Measurements from ENCODE around the gene AFF4.
"Not testable (repeated sequence)": the region's sequence is repeated elsewhere in the genome, so short reads cannot be mapped to it uniquely, and the experiment has no call there.

AFF4 gene

DNA sequence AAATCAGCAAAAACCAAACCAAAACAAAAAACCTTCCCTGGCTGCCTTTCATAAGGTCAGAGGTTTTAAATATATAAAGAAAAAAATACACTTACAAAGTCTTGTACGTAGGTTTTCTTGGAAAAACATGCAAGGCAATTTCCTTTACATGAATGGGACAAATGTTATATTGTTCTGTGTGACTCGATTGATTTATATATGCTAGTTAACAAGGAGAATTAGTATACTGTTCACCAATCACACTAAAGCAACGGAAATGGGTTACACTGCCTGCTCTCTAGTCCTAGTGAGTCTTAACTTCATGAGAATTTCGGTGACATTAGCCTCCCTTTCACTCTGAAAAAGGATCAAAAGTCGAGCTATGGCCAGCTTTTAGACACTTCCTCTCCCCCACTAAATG, 102.7 kb downstream of the AFF4 start:
- TF ChIP-seq, protein P1, sequence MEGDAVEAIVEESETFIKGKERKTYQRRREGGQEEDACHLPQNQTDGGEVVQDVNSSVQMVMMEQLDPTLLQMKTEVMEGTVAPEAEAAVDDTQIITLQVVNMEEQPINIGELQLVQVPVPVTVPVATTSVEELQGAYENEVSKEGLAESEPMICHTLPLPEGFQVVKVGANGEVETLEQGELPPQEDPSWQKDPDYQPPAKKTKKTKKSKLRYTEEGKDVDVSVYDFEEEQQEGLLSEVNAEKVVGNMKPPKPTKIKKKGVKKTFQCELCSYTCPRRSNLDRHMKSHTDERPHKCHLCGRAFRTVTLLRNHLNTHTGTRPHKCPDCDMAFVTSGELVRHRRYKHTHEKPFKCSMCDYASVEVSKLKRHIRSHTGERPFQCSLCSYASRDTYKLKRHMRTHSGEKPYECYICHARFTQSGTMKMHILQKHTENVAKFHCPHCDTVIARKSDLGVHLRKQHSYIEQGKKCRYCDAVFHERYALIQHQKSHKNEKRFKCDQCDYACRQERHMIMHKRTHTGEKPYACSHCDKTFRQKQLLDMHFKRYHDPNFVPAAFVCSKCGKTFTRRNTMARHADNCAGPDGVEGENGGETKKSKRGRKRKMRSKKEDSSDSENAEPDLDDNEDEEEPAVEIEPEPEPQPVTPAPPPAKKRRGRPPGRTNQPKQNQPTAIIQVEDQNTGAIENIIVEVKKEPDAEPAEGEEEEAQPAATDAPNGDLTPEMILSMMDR (IDR thresholded peaks at IDR 0.05; ENCODE audit: low read depth, low read length): no peak
- TF ChIP-seq, protein P2, sequence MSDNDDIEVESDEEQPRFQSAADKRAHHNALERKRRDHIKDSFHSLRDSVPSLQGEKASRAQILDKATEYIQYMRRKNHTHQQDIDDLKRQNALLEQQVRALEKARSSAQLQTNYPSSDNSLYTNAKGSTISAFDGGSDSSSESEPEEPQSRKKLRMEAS (IDR thresholded peaks at IDR 0.05; ENCODE audit: low read depth, low read length): no peak
- TF ChIP-seq MYC (IDR thresholded peaks at IDR 0.05; ENCODE audit: low read depth, low read length): no peak
- no peak for TF ChIP-seq POLR2A (IDR thresholded peaks at IDR 0.05; ENCODE audit: extremely low read depth, insufficient read length)
- no peak overlapping the region for H3K4me3 ChIP-seq (ENCODE audit: low read depth, low read length)
- DNase-seq (ENCODE audit: low read depth): no peak

DNA sequence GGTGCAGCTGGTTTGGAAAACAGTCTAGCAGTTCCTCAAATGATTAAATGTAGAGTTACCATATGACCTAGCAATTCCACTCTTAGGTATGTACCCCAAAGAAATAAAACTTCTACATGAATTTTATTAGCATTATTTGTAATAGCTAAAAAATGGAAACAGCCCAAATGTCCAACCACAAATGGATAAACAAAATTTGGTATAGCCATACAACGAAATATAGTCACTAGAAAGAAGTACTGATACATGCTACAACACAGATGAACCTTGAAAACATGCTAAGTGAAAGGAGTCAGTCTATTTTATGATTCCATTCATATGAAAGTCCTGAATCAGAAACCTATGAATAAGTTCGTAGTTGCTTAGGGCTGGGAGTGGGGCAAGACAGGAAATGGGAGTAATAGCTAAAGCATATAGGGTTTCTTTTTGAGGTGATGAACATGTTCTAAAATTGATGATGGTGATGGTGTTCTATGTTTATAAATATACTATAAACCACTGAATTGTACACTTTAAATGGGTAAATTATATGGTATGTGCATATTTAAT, 103.5 kb downstream of the AFF4 start:
- no peak overlapping the region for H3K4me3 ChIP-seq (ENCODE audit: low read depth, low read length)
- TF ChIP-seq POLR2A (IDR thresholded peaks at IDR 0.05; ENCODE audit: extremely low read depth, insufficient read length) (no peak), MYC (IDR thresholded peaks at IDR 0.05; ENCODE audit: low read depth, low read length) (no peak)
- TF ChIP-seq, protein P2 (IDR thresholded peaks at IDR 0.05; ENCODE audit: low read depth, low read length): no peak
- TF ChIP-seq, protein P1 (IDR thresholded peaks at IDR 0.05; ENCODE audit: low read depth, low read length): no peak
- no peak for DNase-seq (ENCODE audit: low read depth)

GRCh38 chr5:132856011-132856410, 107.4 kb downstream of the AFF4 start:
- TF ChIP-seq MYC (IDR thresholded peaks at IDR 0.05; ENCODE audit: low read depth, low read length): no peak
- TF ChIP-seq, protein P1 (IDR thresholded peaks at IDR 0.05; ENCODE audit: low read depth, low read length): no peak
- no peak for TF ChIP-seq POLR2A (IDR thresholded peaks at IDR 0.05; ENCODE audit: extremely low read depth, insufficient read length)
- TF ChIP-seq, protein P2 (IDR thresholded peaks at IDR 0.05; ENCODE audit: low read depth, low read length): no peak
- no peak for DNase-seq (ENCODE audit: low read depth)
- H3K4me3 ChIP-seq (ENCODE audit: low read depth, low read length): no peak overlapping the region

GRCh38 chr5:132854992-132855391, 108.4 kb downstream of the AFF4 start:
- not testable (repeated sequence) for H3K4me3 ChIP-seq (ENCODE audit: low read depth, low read length); DNase-seq (ENCODE audit: low read depth)

DNA sequence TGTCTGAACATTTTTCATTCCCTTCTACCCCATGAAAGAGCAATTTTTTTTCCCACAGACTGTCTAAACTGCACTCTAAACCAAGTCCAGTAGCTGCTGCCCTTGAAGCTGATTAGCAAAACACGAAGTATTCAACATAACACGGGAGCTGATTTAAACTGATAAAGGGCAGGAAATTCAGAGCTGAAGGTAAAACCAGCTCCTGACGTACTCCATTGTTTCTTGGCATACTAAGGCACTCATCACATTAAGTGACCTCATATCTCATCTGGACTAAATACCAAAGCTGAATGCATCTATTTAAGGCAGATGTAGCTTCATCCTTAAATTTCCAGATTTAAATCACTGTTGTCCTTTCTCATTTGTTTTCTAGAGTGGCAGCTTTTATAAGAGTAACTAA, 109.1 kb downstream of the AFF4 start:
- H3K4me3 ChIP-seq (ENCODE audit: low read depth, low read length): no peak overlapping the region
- TF ChIP-seq POLR2A (IDR thresholded peaks at IDR 0.05; ENCODE audit: extremely low read depth, insufficient read length): no peak
- no peak for TF ChIP-seq MYC (IDR thresholded peaks at IDR 0.05; ENCODE audit: low read depth, low read length)
- TF ChIP-seq, protein P2 (IDR thresholded peaks at IDR 0.05; ENCODE audit: low read depth, low read length): no peak
- TF ChIP-seq, protein P1 (IDR thresholded peaks at IDR 0.05; ENCODE audit: low read depth, low read length): no peak
- no peak for DNase-seq (ENCODE audit: low read depth)

GRCh38 chr5:132853790-132854189, 109.6 kb downstream of the AFF4 start:
- DNase-seq (ENCODE audit: low read depth): peak; percentile 25
- TF ChIP-seq POLR2A (IDR thresholded peaks at IDR 0.05; ENCODE audit: extremely low read depth, insufficient read length) (no peak), MYC (IDR thresholded peaks at IDR 0.05; ENCODE audit: low read depth, low read length) (no peak)
- TF ChIP-seq, protein P1 (IDR thresholded peaks at IDR 0.05; ENCODE audit: low read depth, low read length): no peak
- TF ChIP-seq, protein P2 (IDR thresholded peaks at IDR 0.05; ENCODE audit: low read depth, low read length): no peak
- H3K4me3 ChIP-seq (ENCODE audit: low read depth, low read length): no peak overlapping the region
